ENCODE data around the gene ALDH2. TPM values are rescaled to one million over a fixed set of nuclear protein-coding genes. Genes with fewer than 3 reads are reported as not detected.
"Not testable (repeated sequence)": the region's sequence is repeated elsewhere in the genome, so short reads cannot be mapped to it uniquely, and the experiment has no call there.

ALDH2 gene
- total RNA-seq, 1 experiment from 2014 or later, result not detected

DNA sequence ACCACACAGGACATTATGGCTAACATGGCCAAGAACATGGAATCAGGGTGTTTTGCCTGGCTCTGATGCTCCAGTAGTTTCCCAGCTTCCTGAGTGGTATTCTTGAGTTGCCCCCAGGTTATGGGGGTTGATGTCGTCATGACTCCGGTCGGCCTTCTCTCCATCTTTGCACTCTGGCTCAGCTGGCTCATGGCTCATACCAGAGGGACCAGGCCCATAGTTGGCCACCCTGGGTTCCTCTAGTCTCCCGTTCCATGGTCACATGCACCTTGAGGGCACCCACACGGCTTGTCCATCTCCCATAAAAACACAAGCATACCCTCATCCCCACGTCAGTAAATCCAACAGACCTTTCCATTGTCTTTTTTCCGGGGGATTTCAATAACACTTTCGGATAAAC lies 51.6 kb downstream of the ALDH2 start:
- no peak overlapping the region for H3K4me3 Mint-ChIP-seq (ENCODE audit: unreplicated experiment)
- BruUV-seq (replicated peaks), result no TSS peak
- intact Hi-C loops (cut with micrococcal nuclease), result no loop called here
- TF ChIP-seq, protein P1, sequence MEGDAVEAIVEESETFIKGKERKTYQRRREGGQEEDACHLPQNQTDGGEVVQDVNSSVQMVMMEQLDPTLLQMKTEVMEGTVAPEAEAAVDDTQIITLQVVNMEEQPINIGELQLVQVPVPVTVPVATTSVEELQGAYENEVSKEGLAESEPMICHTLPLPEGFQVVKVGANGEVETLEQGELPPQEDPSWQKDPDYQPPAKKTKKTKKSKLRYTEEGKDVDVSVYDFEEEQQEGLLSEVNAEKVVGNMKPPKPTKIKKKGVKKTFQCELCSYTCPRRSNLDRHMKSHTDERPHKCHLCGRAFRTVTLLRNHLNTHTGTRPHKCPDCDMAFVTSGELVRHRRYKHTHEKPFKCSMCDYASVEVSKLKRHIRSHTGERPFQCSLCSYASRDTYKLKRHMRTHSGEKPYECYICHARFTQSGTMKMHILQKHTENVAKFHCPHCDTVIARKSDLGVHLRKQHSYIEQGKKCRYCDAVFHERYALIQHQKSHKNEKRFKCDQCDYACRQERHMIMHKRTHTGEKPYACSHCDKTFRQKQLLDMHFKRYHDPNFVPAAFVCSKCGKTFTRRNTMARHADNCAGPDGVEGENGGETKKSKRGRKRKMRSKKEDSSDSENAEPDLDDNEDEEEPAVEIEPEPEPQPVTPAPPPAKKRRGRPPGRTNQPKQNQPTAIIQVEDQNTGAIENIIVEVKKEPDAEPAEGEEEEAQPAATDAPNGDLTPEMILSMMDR (IDR thresholded peaks at IDR 0.05; ENCODE audit: unreplicated experiment), result no peak
- no peaks in the 10 kb centered on the region for H3K36me3 Mint-ChIP-seq (ENCODE audit: insufficient read depth, unreplicated experiment)
- ChIA-PET POLR2A (no interaction called here), CTCF (no interaction called here)
- no peaks in the 10 kb centered on the region for H3K9me3 Mint-ChIP-seq (ENCODE audit: unreplicated experiment)
- no peak overlapping the region for H3K27ac Mint-ChIP-seq (ENCODE audit: low read depth, unreplicated experiment)
- H3K4me1 Mint-ChIP-seq (ENCODE audit: insufficient read depth, unreplicated experiment), result peaks cover 2% of the 10 kb centered on the region
- peaks cover 43% of the 10 kb centered on the region for H3K27me3 Mint-ChIP-seq (ENCODE audit: insufficient read depth, unreplicated experiment)
- no peak for DNase-seq (ENCODE audit: unreplicated experiment)

DNA sequence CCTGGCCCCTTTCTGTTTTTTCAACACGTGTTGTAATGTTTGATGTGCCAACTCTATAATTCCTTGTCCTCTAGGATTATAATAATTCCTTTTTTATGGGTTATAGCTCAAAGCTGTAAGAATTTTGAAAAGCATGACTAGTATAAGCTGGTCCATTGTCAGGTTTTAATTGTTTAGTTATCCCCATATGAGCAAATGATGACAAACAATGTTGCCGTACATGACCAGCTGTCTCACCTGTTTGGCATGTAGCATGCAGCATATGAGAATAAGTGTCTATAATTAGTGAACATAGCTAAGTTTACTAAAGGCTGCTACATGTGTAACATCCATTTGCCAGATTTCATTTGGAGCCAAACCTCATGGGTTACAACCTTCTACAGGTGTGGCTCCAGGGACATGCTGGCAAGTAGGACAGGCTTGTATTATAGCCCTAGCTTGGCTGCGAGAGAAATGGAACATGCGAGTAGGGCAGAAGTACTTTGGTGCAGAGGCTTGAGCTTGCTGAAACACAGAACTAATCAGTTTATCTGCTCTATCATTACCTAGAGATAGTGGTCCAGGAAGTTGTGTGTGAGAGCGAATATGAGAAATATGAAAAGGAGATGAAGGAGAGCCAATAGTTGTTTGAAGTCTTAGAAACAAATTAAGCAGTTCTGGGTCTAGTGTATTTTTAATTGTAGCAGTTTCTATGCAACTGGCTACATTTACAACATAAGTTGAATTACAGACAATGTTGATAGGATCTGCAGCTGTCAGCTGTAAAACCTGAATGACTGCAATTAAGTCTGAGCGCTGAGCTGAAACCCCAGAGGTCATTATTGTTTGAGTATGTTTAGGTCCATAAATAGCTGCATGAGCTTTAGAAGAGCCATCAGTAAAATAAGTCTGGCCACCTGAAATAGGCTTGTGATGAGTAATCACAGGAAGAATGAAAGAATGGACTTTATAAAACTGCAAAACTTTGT lies 52.7 kb downstream of the ALDH2 start:
- no peaks in the 10 kb centered on the region for H3K36me3 Mint-ChIP-seq (ENCODE audit: insufficient read depth, unreplicated experiment)
- no peaks in the 10 kb centered on the region for H3K9me3 Mint-ChIP-seq (ENCODE audit: unreplicated experiment)
- CTCF ChIA-PET, result interaction anchor here (0.6 kb wide), 1 partner anchor 263 kb away, joined by 5 read pairs; no protein-coding TSS in a partner anchor
- H3K4me3 Mint-ChIP-seq (ENCODE audit: unreplicated experiment), result no peak overlapping the region
- TF ChIP-seq, protein P1 (IDR thresholded peaks at IDR 0.05; ENCODE audit: unreplicated experiment), result no peak
- no peak for DNase-seq (ENCODE audit: unreplicated experiment)
- H3K4me1 Mint-ChIP-seq (ENCODE audit: insufficient read depth, unreplicated experiment), result no peaks in the 10 kb centered on the region
- H3K27ac Mint-ChIP-seq (ENCODE audit: low read depth, unreplicated experiment), result no peak overlapping the region
- POLR2A ChIA-PET, result interaction anchor here (1.3 kb wide), 1 partner anchor 22 kb away, joined by 5 read pairs; the partner anchor contains the start of gene MAPKAPK5
- intact Hi-C loops (cut with micrococcal nuclease), result no loop called here
- no TSS peak for BruUV-seq (replicated peaks)
- H3K27me3 Mint-ChIP-seq (ENCODE audit: insufficient read depth, unreplicated experiment), result peaks cover 46% of the 10 kb centered on the region

DNA sequence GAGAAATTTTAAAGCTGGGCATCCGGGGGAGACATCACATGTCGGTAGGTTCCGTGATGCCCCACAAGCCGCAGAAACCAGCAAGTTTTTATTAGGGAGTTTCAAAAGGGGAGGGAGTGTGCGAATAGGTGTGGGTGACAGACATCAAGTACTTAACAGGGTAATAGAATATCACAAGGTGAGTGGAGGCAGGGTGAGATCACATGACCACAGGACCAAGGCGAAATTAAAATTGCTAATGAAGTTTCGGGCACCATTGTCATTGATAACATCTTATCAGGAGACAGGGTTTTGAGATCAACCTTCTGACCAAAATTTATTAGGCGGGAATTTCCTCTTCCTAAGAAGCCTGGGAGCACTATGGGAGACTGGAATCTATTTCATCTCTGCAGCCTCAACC lies 54.1 kb downstream of the ALDH2 start:
- DNase-seq (ENCODE audit: unreplicated experiment); H3K4me1 Mint-ChIP-seq (ENCODE audit: insufficient read depth, unreplicated experiment); H3K36me3 Mint-ChIP-seq (ENCODE audit: insufficient read depth, unreplicated experiment); H3K27ac Mint-ChIP-seq (ENCODE audit: low read depth, unreplicated experiment); H3K4me3 Mint-ChIP-seq (ENCODE audit: unreplicated experiment); CTCF ChIA-PET; POLR2A ChIA-PET; BruUV-seq (replicated peaks); intact Hi-C loops (cut with micrococcal nuclease); H3K9me3 Mint-ChIP-seq (ENCODE audit: unreplicated experiment): not testable (repeated sequence)
- peaks cover 46% of the 10 kb centered on the region for H3K27me3 Mint-ChIP-seq (ENCODE audit: insufficient read depth, unreplicated experiment)

DNA sequence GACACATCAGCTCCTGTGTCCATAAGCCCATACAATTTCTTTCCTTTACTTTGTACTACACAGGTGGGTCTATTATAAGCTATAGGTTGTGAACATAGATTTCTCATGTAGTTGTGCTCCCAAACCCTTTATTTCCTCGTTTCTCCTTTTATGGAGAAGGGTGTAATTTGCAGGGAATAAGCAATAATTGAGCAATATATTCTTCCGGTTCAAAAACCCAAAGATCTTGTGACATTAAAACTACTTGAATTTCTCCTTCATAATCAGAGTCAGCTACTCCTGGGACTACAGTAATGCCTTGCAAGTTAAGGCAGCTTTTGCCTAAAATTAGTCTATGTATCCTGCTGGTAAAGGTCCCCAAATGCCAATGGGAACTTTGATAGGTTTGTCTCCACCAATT lies 56.2 kb downstream of the ALDH2 start:
- no peaks in the 10 kb centered on the region for H3K9me3 Mint-ChIP-seq (ENCODE audit: unreplicated experiment)
- CTCF ChIA-PET, result interaction anchor here (1.8 kb wide), 1 partner anchor 10 kb away, joined by 5 read pairs; no protein-coding TSS in a partner anchor
- TF ChIP-seq, protein P1 (IDR thresholded peaks at IDR 0.05; ENCODE audit: unreplicated experiment), result no peak
- H3K36me3 Mint-ChIP-seq (ENCODE audit: insufficient read depth, unreplicated experiment), result no peaks in the 10 kb centered on the region
- POLR2A ChIA-PET, result interaction anchor here (0.5 kb wide), 1 partner anchor 267 kb away, joined by 3 read pairs; no protein-coding TSS in a partner anchor
- DNase-seq (ENCODE audit: unreplicated experiment), result no peak
- H3K4me3 Mint-ChIP-seq (ENCODE audit: unreplicated experiment), result no peak overlapping the region
- no TSS peak for BruUV-seq (replicated peaks)
- intact Hi-C loops (cut with micrococcal nuclease), result no loop called here
- no peaks in the 10 kb centered on the region for H3K4me1 Mint-ChIP-seq (ENCODE audit: insufficient read depth, unreplicated experiment)
- H3K27ac Mint-ChIP-seq (ENCODE audit: low read depth, unreplicated experiment), result no peak overlapping the region
- H3K27me3 Mint-ChIP-seq (ENCODE audit: insufficient read depth, unreplicated experiment), result peaks cover 46% of the 10 kb centered on the region

Measured in MCF 10A (cell line).